HepG2 (cell line): ENCODE results near the gene APOC4. TPM values are rescaled to one million over a fixed set of nuclear protein-coding genes. Genes with fewer than 3 reads are reported as not detected.

Source experiments
- DZIP1 ChIP-seq: sonication (generic); formaldehyde crosslinking; IDR thresholded peaks from 2 replicates; pipeline ENCODE4 v1.5.0; 2020; ENCODE audit warnings: mild to moderate bottlenecking, missing genetic modification reagents
- ERF ChIP-seq: IDR thresholded peaks from 2 replicates; pipeline ENCODE4 v1.6.1; 2018; ENCODE audit warnings: missing biosample characterization, missing genetic modification reagents
- GPN1 ChIP-seq: sonication (generic); formaldehyde crosslinking; IDR thresholded peaks from 2 replicates; pipeline ENCODE4 v1.5.1; 2020; ENCODE audit warnings: missing genetic modification reagents, borderline replicate concordance
- HCFC1 ChIP-seq: fragments of 150-350 bp; IDR thresholded peaks from 2 replicates; pipeline ENCODE4 v1.6.1; 2014; ENCODE audit warnings: low read depth, low read length
- HDAC1 ChIP-seq: sonication (generic); formaldehyde crosslinking; IDR thresholded peaks from 2 replicates; pipeline ENCODE4 v1.5.1; 2020; ENCODE audit warnings: mild to moderate bottlenecking, missing genetic modification reagents
- HHEX ChIP-seq: IDR thresholded peaks from 2 replicates; pipeline ENCODE4 v1.6.1; 2016; ENCODE audit warnings: control low read depth
- HNF4A ChIP-seq: sonication (generic); formaldehyde crosslinking; IDR thresholded peaks from 2 replicates; pipeline ENCODE4 v1.4.0; 2020; ENCODE audit warnings: missing genetic modification reagents
- JARID2 ChIP-seq: sonication (generic); formaldehyde crosslinking; IDR thresholded peaks from 2 replicates; pipeline ENCODE4 v1.8.1; 2023; ENCODE audit warnings: missing genetic modification reagents, inconsistent platforms; ENCODE audit not compliant: insufficient replicate concordance
- MAZ ChIP-seq, 2 experiments: sonication (generic) in 1 of 2; formaldehyde crosslinking in 1 of 2; IDR thresholded peaks; 2 replicates each; pipeline versions ENCODE4 v1.5.0 to v1.6.1; 2012 to 2020; ENCODE audit warnings: low read depth in 2 of 2, mild to moderate bottlenecking in 2 of 2, borderline replicate concordance in 1 of 2, improper control_type of control experiment in 1 of 2, low read length in 1 of 2, missing genetic modification reagents in 1 of 2, moderate library complexity in 1 of 2
- MTF1 ChIP-seq: sonication (generic); formaldehyde crosslinking; IDR thresholded peaks from 2 replicates; pipeline ENCODE4 v1.5.0; 2020; ENCODE audit warnings: missing genetic modification reagents
- NFE2 ChIP-seq: sonication (generic); formaldehyde crosslinking; IDR thresholded peaks from 2 replicates; pipeline ENCODE4 v1.4.0; 2020; ENCODE audit warnings: missing genetic modification reagents
- NR3C1 ChIP-seq: sonication (generic); formaldehyde crosslinking; IDR thresholded peaks from 2 replicates; pipeline ENCODE4 v1.4.0; 2020; ENCODE audit warnings: missing genetic modification reagents
- PHF21A ChIP-seq: sonication (generic); formaldehyde crosslinking; IDR thresholded peaks from 2 replicates; pipeline ENCODE4 v1.5.0; 2020; ENCODE audit warnings: mild to moderate bottlenecking, missing genetic modification reagents
- PHF8 ChIP-seq: sonication (generic); formaldehyde crosslinking; IDR thresholded peaks from 2 replicates; pipeline ENCODE4 v1.5.0; 2020; ENCODE audit warnings: missing genetic modification reagents
- POGK ChIP-seq: sonication (generic); formaldehyde crosslinking; conservative IDR thresholded peaks from 2 replicates; pipeline ENCODE4 v1.8.0; 2022; ENCODE audit warnings: mild to moderate bottlenecking, moderate library complexity, missing genetic modification reagents
- RXRB ChIP-seq: IDR thresholded peaks from 2 replicates; pipeline ENCODE4 v1.6.1; 2016; ENCODE audit warnings: borderline replicate concordance, missing genetic modification reagents, missing compliant biosample characterization
- TAF15 ChIP-seq: fragments of 200-400 bp; formaldehyde crosslinking; IDR thresholded peaks from one replicate; pipeline ENCODE4 v1.6.1; 2018; ENCODE audit warnings: mild to moderate bottlenecking, low read depth, low read length; ENCODE audit not compliant: poor library complexity, severe bottlenecking
- YY1 ChIP-seq: IDR thresholded peaks from 2 replicates; pipeline ENCODE4 v1.6.1; 2011; ENCODE audit warnings: low read length, low read depth, moderate library complexity, mild to moderate bottlenecking; ENCODE audit not compliant: insufficient read depth, insufficient replicate concordance
- ZBTB34 ChIP-seq: sonication (generic); formaldehyde crosslinking; IDR thresholded peaks from 2 replicates; pipeline ENCODE4 v1.8.0; 2022; ENCODE audit warnings: mild to moderate bottlenecking, missing genetic modification reagents
- ZBTB7A ChIP-seq: sonication (generic); formaldehyde crosslinking; IDR thresholded peaks from 2 replicates; pipeline ENCODE4 v1.8.0; 2022; ENCODE audit warnings: mild to moderate bottlenecking, missing genetic modification reagents
- ZNF235 ChIP-seq: sonication (generic); formaldehyde crosslinking; IDR thresholded peaks from 2 replicates; pipeline ENCODE4 v1.8.1; 2023; ENCODE audit warnings: mild to moderate bottlenecking, missing genetic modification reagents, borderline replicate concordance
- ZNF256 ChIP-seq: sonication (generic); formaldehyde crosslinking; conservative IDR thresholded peaks from 2 replicates; pipeline ENCODE4 v1.4.0; 2020; ENCODE audit warnings: missing genetic modification reagents
- ZNF260 ChIP-seq: sonication (generic); formaldehyde crosslinking; IDR thresholded peaks from 2 replicates; pipeline ENCODE4 v1.4.0; 2020; ENCODE audit warnings: missing genetic modification reagents, low read depth, mild to moderate bottlenecking, borderline replicate concordance
- ZNF329 ChIP-seq: sonication (generic); formaldehyde crosslinking; IDR thresholded peaks from 2 replicates; pipeline ENCODE4 v1.9.0; 2021; ENCODE audit warnings: low read depth, mild to moderate bottlenecking, missing genetic modification reagents
- ZNF44 ChIP-seq: sonication (generic); formaldehyde crosslinking; IDR thresholded peaks from 2 replicates; pipeline ENCODE4 v1.5.1; 2020; ENCODE audit warnings: mild to moderate bottlenecking, missing genetic modification reagents
- ZNF546 ChIP-seq: sonication (generic); formaldehyde crosslinking; conservative IDR thresholded peaks from 2 replicates; pipeline ENCODE4 v1.8.1; 2023; ENCODE audit warnings: mild to moderate bottlenecking, missing genetic modification reagents
- ZNF564 ChIP-seq: sonication (generic); formaldehyde crosslinking; IDR thresholded peaks from 2 replicates; pipeline ENCODE4 v1.8.1; 2023; ENCODE audit warnings: mild to moderate bottlenecking, missing genetic modification reagents
- polyA plus RNA-seq, 8 experiments: library from polyadenylated mRNA; depleted of rRNA in 3 of 8; stranded (reverse) in 7 of 8; unstranded in 1 of 8; fragments of >200 nt; fragmentation: Illumina TruSeq in 4 of 8; extraction: Trizol in 4 of 8; gene quantifications; 2 replicates each; pipeline versions ENCODE4 v1.2.1 to v1.2.3, GENCODE V29; 2011 to 2016; ENCODE audit warnings: low read depth in 4 of 8, missing spikeins in 1 of 8, mixed read lengths in 1 of 8; ENCODE audit not compliant: insufficient read depth in 1 of 8
- total RNA-seq, 5 experiments: library from RNA; depleted of rRNA; stranded (reverse); fragments of >200 nt; fragmentation: Illumina TruSeq; extraction: Trizol; gene quantifications; 2 replicates each; pipeline ENCODE4 v1.2.3, GENCODE V29; 2016; ENCODE audit warnings: low read depth in 1 of 5

The APOC4 gene
- total and polyA plus RNA-seq, 2 of the 13 experiments (the other 11 are each of a cell fraction or from before 2014, with no cell fraction given): 0.46 TPM; not detected in 1

GRCh38 chr19:44912854-44913253, 29.2 kb upstream of the APOC4 start (continued):
- TF ChIP-seq ZNF329 (CRISPR knock-in tag): no peak
- TF ChIP-seq ZBTB7A: peak; percentile 88
- no peak for TF ChIP-seq MTF1
- no peak for TF ChIP-seq DZIP1 (CRISPR knock-in tag)
- TF ChIP-seq PHF21A: peak; percentile 81; the same call in 1 of the 2 replicates
- TF ChIP-seq MAZ (IDR thresholded peaks at IDR 0.05; ENCODE audit: borderline replicate concordance, low read depth, low read length): no peak
- peak; percentile 47; the same call in 1 of the 2 replicates for TF ChIP-seq MAZ (CRISPR knock-in tag; IDR thresholded peaks at IDR 0.05; ENCODE audit: low read depth)
- TF ChIP-seq NFE2: no peak
- peak; percentile 99 for TF ChIP-seq RXRB (CRISPR knock-in tag)
- no peak for TF ChIP-seq ZNF235 (CRISPR knock-in tag)
- TF ChIP-seq GPN1: no peak
- no peak for TF ChIP-seq ZNF546 (CRISPR knock-in tag)
- TF ChIP-seq JARID2 (CRISPR knock-in tag): no peak
- no peak for TF ChIP-seq ZNF44 (CRISPR knock-in tag)
- no peak; the same call in none of the 2 replicates for TF ChIP-seq ZBTB34 (CRISPR knock-in tag)
- no peak for TF ChIP-seq NR3C1 (CRISPR knock-in tag)
- 0 out of 2 replicates have a peak, but pooled peaks have one; percentile 21 for TF ChIP-seq PHF8
- TF ChIP-seq POGK (CRISPR knock-in tag): no peak
- no peak for TF ChIP-seq HHEX (CRISPR knock-in tag)
- no peak for TF ChIP-seq HCFC1
- TF ChIP-seq HDAC1 (CRISPR knock-in tag): peak; percentile 90
- TF ChIP-seq TAF15: no peak
- TF ChIP-seq ERF (CRISPR knock-in tag): peak; percentile 81; the same call in 1 of the 2 replicates
- no peak for TF ChIP-seq YY1
- no peak for TF ChIP-seq ZNF564 (CRISPR knock-in tag)
- TF ChIP-seq ZNF260 (CRISPR knock-in tag): no peak
- peak; percentile 80 for TF ChIP-seq HNF4A (CRISPR knock-in tag)
- no peak for TF ChIP-seq ZNF256 (CRISPR knock-in tag)
